GM19238 (cell line): ENCODE measurements around the gene FAM174B.

Experiments used
- DNase-seq: peaks from one replicate; pipeline ENCODE4 v3.0.0; 2011; ENCODE audit warnings: low spot score; ENCODE audit not compliant: insufficient read length

FAM174B gene

DNA sequence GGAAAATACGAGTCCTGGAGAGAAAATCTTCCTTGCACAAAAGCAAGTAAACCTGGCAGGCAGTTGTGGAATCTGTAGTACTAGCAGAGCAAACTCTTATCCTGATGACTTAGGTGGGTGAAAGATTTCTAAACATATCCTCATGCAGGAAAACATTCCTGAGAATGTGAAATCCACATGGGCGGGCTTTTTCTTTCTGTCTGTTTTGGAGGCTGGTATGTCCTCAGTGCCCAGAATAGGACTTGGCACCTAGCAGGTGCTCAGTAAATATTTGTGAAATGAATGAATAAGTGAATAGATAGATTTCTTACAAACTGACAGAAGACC, 53.3 kb downstream of the FAM174B start:
- no peak for DNase-seq

DNA sequence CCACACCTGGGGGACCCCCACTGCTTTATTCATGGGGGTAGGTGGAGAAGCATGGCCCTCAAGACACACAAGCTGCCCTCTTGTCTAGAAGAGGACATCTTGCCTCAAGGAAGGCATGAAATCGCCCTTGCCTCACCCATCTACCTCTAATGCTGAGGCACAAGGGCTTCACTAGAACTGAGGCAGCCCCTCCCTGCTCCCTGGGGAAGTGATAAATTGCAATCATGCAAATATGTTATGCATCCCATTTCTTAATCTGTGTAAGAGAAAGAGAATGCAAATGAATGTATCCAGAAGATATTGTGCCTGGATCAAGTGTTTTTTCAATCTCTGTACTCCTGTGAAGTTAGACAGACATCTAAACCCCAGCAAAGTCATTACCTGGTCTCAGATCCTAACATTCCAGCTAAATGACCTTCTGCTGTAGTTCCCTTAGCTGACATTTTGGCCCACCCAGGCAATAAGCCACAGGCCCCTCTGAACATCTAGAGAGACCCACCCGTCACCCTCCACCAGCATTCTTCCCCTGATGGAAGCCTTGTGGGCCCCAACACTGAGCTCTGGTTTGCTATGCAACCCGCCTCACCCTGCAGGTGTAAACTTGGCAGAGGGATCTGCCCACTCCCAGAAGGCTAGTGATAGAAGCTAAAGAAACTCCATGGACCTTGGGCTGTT, 53.8 kb downstream of the FAM174B start:
- no peak for DNase-seq

DNA sequence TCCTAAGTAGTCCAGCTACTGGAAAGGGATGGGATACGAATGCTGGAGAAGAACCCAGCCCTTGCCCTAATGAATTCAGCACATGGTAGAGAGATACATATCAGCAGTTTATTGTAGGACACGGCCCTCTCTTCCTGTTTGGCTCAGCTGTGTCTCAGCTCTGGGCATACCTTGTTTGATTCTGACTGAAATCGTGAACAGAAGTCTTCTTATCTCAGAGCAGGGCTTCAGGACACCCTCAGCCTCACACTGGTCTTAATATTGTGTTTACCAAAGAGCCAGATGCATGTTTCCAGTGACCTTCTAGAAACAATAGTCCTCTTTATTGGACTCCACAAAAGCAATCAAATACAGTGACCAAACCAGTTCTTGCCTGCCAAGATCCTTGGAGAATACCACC, 54.7 kb downstream of the FAM174B start:
- no peak for DNase-seq

- no peak for DNase-seq
These were observed 56.1 kb downstream of the FAM174B start for GRCh38 chr15:92599394-92599970.

- no peak for DNase-seq
These were observed 58.0 kb downstream of the FAM174B start for GRCh38 chr15:92597548-92597947.

DNA sequence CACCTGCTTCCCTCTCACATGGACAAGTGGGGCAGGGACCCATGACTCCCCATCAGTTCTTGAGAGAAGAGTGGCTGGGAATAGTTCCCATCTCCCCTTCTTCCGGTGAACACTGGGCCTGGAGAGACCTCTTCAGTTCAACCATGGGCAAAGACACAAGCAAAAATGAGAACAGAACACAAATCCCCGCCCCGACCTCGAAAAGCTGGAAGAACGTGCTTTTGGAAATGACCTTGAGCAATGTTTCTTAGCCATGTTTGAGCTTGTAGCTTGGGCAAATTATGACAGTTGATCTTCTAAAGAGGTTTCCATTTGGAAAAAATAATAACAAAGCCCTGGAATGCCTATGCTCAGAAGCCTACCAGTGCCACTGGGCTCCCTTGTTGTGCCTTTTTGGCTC, 59.0 kb downstream of the FAM174B start:
- DNase-seq = no peak

- no peak for DNase-seq
These were observed 59.8 kb downstream of the FAM174B start for GRCh38 chr15:92595506-92596381.

GRCh38 chr15:92591275-92591674, 64.3 kb downstream of the FAM174B start:
- no peak for DNase-seq

DNA sequence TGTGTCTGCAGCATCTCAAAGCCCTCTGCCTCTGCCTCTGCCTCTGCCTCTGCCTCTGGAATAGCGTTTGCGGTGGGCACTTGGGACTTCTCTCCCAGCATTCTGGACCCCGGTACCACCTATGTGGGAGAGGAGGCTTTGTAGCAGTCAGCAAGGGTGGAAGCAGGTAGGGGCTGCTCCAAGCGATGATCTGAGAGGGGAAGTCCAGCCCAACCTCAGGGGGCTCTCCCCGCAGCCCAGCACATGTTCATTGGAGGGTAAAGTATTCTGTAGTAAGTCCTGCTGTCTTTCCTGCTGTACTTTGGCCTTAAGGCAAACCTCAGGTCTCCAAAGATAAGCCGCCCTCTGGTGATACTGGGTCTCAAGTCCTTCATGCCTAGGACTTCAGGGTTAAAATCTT, 68.6 kb downstream of the FAM174B start:
- no peak for DNase-seq

DNA sequence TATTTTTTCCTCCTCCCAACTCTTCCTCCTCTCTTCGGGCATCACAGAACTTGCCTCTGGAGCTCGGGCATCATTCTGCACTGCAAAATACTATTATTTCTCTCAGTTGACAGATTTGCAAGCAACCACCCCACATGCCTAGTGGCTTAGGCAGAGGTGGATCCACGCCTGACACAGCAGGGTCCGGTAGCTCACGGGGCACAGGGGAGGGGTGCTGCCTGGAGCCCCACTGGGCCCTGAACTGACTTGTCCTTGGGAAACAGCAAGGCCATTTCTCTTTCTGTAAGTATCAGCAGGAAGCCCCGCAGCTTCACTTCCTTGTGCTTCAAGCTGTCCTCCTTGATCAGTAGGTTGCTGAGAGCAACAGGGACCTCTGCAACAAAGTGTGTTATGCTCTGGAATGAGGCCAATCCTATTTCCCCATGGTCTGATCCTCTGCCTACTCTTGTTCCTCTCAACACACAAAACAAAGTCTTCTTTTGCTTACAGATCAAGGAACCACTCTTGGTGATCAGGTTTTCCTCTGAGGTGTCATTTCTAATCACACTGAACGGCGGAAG, 69.1 kb downstream of the FAM174B start:
- no peak for DNase-seq

DNA sequence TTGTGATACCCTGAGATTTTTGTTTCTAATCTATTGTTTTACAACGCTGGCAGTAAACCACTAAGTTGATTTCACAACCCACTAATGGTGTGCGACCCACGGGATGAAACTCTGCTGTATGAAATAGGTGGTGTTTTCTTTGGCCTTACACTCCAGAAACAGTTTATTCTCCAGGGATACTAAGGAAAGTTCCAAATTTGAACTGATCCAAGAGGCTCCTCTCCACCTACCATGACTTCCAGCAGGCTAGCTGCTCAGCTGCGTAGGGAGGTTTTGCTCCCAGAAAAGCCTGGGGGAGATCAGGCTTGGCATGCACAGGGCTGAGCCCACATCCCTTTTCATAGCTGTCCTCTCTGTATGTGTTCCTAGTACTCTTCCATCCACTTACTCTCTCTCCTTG, 71.5 kb downstream of the FAM174B start:
- DNase-seq = no peak

DNA sequence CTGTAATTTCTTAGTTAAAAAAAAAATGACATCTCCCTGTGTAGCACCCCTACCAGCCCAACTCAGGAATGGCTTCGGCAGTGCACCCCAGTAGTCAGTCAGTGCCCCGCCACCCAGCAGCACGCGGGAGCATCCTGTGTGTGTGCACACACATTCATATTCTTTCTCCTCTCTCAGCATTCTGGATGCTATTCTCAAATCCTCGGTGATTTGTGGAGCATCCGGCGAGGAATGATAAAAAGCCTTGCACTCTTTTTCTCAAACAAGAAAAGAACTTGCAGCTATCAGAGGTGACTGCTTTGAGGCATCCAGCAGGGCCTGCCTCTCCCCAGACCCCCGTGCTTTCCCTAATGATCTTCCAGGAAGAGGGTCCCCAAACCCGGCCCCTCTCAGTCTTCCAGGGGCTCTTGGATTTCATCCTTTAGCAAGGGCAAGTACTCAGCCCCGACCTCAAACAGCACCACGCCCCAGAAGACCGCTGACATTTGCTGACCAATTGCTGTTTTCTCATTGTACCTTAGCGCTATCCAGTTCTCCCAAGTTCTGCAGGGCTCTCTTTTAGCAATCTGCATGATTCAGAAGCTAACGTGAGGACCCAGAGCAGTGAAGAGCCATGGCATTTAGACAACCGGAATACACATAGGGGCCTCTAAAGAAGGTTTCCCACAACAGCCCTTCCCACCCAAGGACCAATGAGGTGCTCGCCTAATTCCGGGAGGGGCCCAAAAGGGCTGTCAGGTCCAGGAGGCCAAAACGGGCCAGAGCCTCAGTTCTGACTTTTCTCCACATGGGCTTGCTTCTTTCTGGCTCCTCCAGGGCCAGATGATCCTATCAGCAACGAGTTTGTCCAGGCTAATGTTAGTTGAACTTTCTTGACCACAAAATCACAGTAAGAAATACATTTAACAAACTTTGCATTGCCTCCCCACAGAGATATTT, 72.2 kb downstream of the FAM174B start:
- no peak for DNase-seq

DNA sequence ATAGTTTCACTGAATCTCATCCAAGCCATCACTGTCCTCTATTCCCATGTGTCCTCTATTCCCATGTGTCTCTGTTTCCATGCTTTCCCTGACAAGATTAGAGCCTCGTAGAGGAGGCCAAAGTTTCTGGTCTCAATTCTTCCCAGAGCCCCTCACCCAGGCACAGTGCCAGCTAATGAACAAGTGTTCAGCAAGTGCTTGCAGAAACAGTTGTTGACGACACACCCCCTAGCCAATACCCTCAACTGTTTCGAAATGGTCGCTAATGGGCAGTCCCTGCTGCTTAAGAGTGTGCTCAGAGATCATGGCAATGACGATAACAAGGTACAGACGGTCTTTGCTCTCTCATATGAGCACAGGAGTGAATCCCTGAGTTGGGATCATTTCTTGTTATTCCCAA, 73.4 kb downstream of the FAM174B start:
- DNase-seq = no peak

GRCh38 chr15:92580933-92581445, 74.6 kb downstream of the FAM174B start:
- DNase-seq = no peak

DNA sequence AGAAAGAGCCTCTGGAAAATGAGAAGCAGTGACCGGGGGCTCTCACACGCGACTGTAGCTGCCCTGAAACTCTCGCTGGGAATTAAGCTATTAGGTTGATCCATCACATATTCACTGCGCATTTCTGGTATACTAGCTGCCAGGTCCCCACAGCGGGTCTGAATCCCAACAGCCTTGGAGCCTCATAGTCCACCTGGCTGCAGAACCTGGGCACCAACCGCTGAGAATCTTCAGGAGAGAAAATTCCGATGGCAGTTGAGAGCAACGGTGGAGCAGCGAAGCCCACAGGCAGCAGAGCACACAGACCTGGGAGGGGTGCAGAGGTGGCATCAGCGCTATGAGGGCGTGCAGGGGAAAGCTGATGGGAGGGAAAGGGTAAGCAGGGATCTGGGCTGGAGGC, 75.1 kb downstream of the FAM174B start:
- no peak for DNase-seq

- no peak for DNase-seq
These were observed 75.6 kb downstream of the FAM174B start for GRCh38 chr15:92579931-92580470.

GRCh38 chr15:92579486-92579885, 76.1 kb downstream of the FAM174B start:
- no peak for DNase-seq

GRCh38 chr15:92578096-92578835, 77.3 kb downstream of the FAM174B start:
- DNase-seq = no peak

DNA sequence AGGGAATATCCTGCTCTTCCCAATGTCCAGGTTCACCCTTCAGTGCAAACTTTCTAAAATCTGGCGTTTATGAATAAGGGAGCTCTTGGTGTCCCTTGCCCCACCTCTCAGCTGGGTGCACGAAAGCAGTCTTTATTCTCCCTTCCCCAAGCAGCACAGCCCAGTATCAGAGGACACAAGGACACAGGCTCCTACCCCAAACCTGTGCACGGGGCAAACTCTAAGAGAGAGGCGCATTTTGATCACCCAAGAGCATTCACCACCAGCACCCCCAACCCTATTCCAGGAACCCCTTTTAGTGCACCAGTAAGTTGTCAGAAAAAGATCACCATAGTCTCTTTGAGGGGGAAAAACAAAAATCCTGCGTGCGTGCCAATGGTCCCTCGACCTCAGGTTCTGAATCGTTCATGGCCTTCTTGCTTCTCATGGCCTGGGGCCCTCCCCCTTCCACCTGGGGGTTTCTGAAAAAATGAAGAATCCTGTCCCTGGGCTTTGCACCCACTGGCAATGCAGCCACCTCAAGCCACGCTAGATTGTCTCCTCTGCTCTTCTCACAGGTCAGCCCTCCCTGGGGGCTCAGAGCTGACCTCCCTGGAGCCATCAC, 78.9 kb downstream of the FAM174B start:
- DNase-seq = no peak

DNA sequence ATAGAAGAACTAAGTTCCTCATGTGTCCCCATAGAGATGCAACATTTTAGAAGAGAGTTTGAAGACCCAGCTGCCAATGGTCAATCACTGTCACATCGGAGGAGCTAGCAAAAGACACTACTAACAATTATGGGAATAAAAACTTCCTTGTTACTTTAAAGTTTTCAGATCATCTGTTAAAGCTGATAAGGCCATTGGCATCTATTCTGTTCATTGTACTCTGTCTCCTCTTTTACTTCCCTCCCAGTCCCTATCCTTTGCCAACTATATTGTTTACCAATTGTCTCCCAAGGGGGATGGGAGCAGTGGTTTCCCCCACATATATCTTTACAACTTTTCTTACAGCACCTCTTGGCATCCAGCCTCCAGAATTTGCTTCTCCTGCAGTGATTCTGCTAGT, 81.0 kb downstream of the FAM174B start:
- DNase-seq = no peak
